OCI-LY3 (cell line): ENCODE results near the gene DIPK1C.

Source experiments
- H2AFZ ChIP-seq: fragments of 200-600, 300-600 bp; shearing (Covaris generic); 2 replicates; pipeline ENCODE4 v1.6.0; 2014; ENCODE audit warnings: antibody characterized with exemption, low read depth, low read length
- H3K27ac ChIP-seq: fragments of 200-600, 300-600 bp; sonication (generic); 2 replicates; pipeline ENCODE4 v1.5.1; 2014; ENCODE audit warnings: mild to moderate bottlenecking, low read length, moderate library complexity, mixed read lengths
- H3K27me3 ChIP-seq: fragments of 200-600, 300-600 bp; sonication (generic); 2 replicates; pipeline ENCODE4 v1.6.1; 2014; ENCODE audit warnings: low read depth, low read length, mixed read lengths
- H3K36me3 ChIP-seq: fragments of 200-600, 300-600 bp; sonication (generic); replicated peaks from 2 replicates; pipeline ENCODE3; 2014; ENCODE audit warnings: low read depth, low read length, mixed read lengths
- H3K4me1 ChIP-seq: fragments of 300-600, 200-600 bp; sonication (generic); 2 replicates; pipeline ENCODE4 v1.6.1; 2014; ENCODE audit warnings: low read length, mixed read lengths
- H3K4me2 ChIP-seq: fragments of 200-600, 300-600 bp; sonication (generic); 2 replicates; pipeline ENCODE4 v1.6.1; 2014; ENCODE audit warnings: low read length, mixed read lengths
- H3K4me3 ChIP-seq: fragments of 300-600, 200-600 bp; sonication (generic); 2 replicates; pipeline ENCODE4 v1.5.1; 2014; ENCODE audit warnings: antibody characterized with exemption, mild to moderate bottlenecking, low read length, moderate library complexity
- H3K79me2 ChIP-seq: fragments of 300-600, 200-600 bp; shearing (Covaris generic); 2 replicates; pipeline ENCODE4 v1.6.1; 2014; ENCODE audit warnings: mild to moderate bottlenecking, low read length, mixed read lengths
- H3K9ac ChIP-seq: fragments of 300-600, 200-600 bp; shearing (Covaris generic); 2 replicates; pipeline ENCODE4 v1.6.0; 2014; ENCODE audit warnings: mild to moderate bottlenecking, low read length, moderate library complexity
- H3K9me3 ChIP-seq: fragments of 200-600, 300-600 bp; shearing (Covaris generic); 2 replicates; pipeline ENCODE4 v1.6.1; 2014; ENCODE audit warnings: low read length, mixed read lengths; ENCODE audit not compliant: insufficient read depth
- H4K20me1 ChIP-seq: fragments of 200-600, 300-600 bp; sonication (generic); 2 replicates; pipeline ENCODE4 v1.6.1; 2016; ENCODE audit warnings: low read length, mixed read lengths; ENCODE audit not compliant: insufficient read depth
- CTCF ChIP-seq: fragments of 200-600, 300-600 bp; sonication (generic); IDR thresholded peaks from 2 replicates; pipeline ENCODE4 v1.5.1; 2014; ENCODE audit warnings: antibody characterized with exemption, low read length, low read depth
- EZH2phosphoT487 ChIP-seq: fragments of 200-600 bp; shearing (Covaris generic); IDR thresholded peaks from 2 replicates; pipeline ENCODE4 v1.6.1; 2018; ENCODE audit warnings: antibody characterized with exemption, mixed run types, low read depth

DIPK1C gene

DNA sequence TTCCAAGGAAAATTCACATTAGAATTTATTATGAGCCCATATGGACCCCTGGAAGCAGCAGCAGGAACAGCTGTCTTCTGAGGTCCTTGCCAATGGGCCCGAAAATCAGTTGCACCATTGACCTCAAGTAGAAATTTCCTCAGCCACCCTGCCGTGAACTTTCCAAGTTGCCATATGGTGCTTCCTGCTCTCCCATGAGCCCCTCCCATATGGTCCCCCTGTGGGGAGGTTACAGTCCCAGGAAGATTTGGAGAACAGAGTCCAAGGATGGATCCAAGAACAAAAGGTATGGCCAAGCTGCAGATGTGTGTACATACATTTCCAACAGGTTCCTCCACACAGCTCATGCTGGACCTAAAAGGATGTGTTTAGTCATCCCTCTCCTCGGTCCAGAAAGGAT, 34.6 kb downstream of the DIPK1C start:
- Histone ChIP-seq H3K9me3 (no peaks in the 10 kb centered on the region), H3K4me2 (no peak overlapping the region), H3K9ac (no peak overlapping the region), H3K27me3 (peaks cover 46% of the 10 kb centered on the region), H3K27ac (no peak overlapping the region), H3K79me2 (no peaks in the 10 kb centered on the region), H3K4me1 (no peaks in the 10 kb centered on the region), H4K20me1 (no peaks in the 10 kb centered on the region), H3K4me3 (no peak overlapping the region), H2AFZ (no peak overlapping the region), H3K36me3 (no peaks in the 10 kb centered on the region)
- TF ChIP-seq CTCF, result no peak

- Histone ChIP-seq H3K9me3 (no peaks in the 10 kb centered on the region), H4K20me1 (no peaks in the 10 kb centered on the region), H3K79me2 (no peaks in the 10 kb centered on the region), H3K4me3 (no peak overlapping the region), H3K36me3 (no peaks in the 10 kb centered on the region), H3K4me2 (no peak overlapping the region), H3K27me3 (peaks cover 59% of the 10 kb centered on the region), H3K4me1 (no peaks in the 10 kb centered on the region), H2AFZ (no peak overlapping the region), H3K27ac (no peak overlapping the region), H3K9ac (no peak overlapping the region)
- no peak for TF ChIP-seq EZH2phosphoT487
Observed at GRCh38 chr18:74420926-74421325, 36.2 kb downstream of the DIPK1C start.

- TF ChIP-seq CTCF (no peak), EZH2phosphoT487 (no peak)
- Histone ChIP-seq H3K27me3 (peaks cover 63% of the 10 kb centered on the region), H4K20me1 (no peaks in the 10 kb centered on the region), H2AFZ (no peak overlapping the region), H3K27ac (no peak overlapping the region), H3K79me2 (no peaks in the 10 kb centered on the region), H3K9me3 (no peaks in the 10 kb centered on the region), H3K9ac (no peak overlapping the region), H3K4me1 (no peaks in the 10 kb centered on the region), H3K4me3 (no peak overlapping the region), H3K4me2 (no peak overlapping the region), H3K36me3 (no peaks in the 10 kb centered on the region)
Observed at GRCh38 chr18:74420481-74420880, 36.6 kb downstream of the DIPK1C start.

DNA sequence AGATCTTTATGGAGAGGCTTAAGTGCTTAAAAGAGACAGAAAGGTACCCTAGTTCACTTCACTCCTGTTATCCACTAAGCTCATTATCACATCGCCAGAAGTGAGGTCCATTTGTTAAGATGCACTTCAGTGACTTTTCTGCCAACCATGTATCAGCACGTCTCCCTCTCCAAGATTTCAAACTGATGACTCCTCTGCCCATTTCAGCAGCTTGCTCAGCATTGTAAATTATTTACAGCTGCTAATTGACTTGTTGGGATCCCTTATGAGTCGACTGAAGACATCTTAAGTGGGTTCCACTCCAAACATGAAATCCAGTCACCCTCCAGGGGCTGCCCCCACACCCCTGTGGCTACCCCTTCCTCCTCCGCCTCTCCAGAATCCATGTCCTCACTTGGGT, 37.3 kb downstream of the DIPK1C start:
- no peaks in the 10 kb centered on the region for H3K36me3 ChIP-seq
- H3K9ac ChIP-seq, result no peak overlapping the region
- no peak overlapping the region for H3K27ac ChIP-seq
- H3K4me1 ChIP-seq, result no peaks in the 10 kb centered on the region
- H3K79me2 ChIP-seq, result no peaks in the 10 kb centered on the region
- H3K9me3 ChIP-seq, result no peaks in the 10 kb centered on the region
- no peak overlapping the region for H3K4me3 ChIP-seq
- H3K27me3 ChIP-seq, result peaks cover 66% of the 10 kb centered on the region
- TF ChIP-seq EZH2phosphoT487 (no peak), CTCF (no peak)
- H2AFZ ChIP-seq, result no peak overlapping the region
- H4K20me1 ChIP-seq, result no peaks in the 10 kb centered on the region
- H3K4me2 ChIP-seq, result no peak overlapping the region

DNA sequence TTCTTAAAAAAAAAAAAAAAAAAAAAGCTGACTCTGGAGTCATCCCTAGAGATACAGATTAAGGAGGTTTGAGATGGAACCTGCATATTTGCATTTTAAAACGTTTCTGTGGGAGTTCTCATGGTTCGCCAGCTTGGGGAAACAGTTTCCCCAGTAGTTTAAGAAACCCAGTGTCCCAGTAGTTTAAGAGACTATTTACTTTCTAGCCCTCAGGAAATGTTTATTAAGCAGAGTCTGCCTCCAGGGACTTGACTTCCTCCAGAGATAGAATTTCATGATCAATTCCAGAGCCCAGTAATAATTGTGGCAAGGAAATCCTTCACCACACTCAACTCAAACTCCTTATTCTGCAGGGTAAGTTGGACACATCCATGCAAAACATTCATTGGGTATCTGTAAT, 39.1 kb downstream of the DIPK1C start:
- Histone ChIP-seq H3K9me3 (no peaks in the 10 kb centered on the region), H3K4me1 (no peaks in the 10 kb centered on the region), H2AFZ (no peak overlapping the region), H3K36me3 (no peaks in the 10 kb centered on the region), H4K20me1 (no peaks in the 10 kb centered on the region), H3K79me2 (no peaks in the 10 kb centered on the region), H3K27me3 (peaks cover 61% of the 10 kb centered on the region), H3K4me3 (no peak overlapping the region), H3K4me2 (no peak overlapping the region), H3K9ac (no peak overlapping the region), H3K27ac (no peak overlapping the region)
- TF ChIP-seq CTCF (no peak), EZH2phosphoT487 (no peak)
